Coronary artery (tissue), 2 donors: ENCODE results near the gene SLC26A8.

Experiments used
- DNase-seq: peaks from one replicate; pipeline ENCODE4 v3.0.0-alpha.2; 2017; ENCODE audit warnings: low spot score
- H3K27ac ChIP-seq, 2 donors: fragments of 200-600 bp; sonication (generic); one replicate each; pipeline ENCODE4 v1.5.1; 2016 to 2019
- H3K4me3 ChIP-seq: fragments of 200-600 bp; sonication (generic); 2 replicates; pipeline ENCODE4 v1.5.1; 2016; ENCODE audit warnings: mild to moderate bottlenecking, moderate library complexity
- CTCF ChIP-seq: fragments of 200-600 bp; sonication (generic); IDR thresholded peaks from one replicate; pipeline ENCODE4 v1.5.1; 2019; ENCODE audit warnings: antibody characterized with exemption

The SLC26A8 gene

GRCh38 chr6:36023996-36024795, at the start of gene SLC26A8:
SLC26A8 (minus strand) TSS chr6:36024641; CDS start chr6:36019707, 4,934 bp downstream.
- Histone ChIP-seq H3K27ac (no peak within 1 kb of the TSS), H3K4me3 (no peak within 1 kb of the TSS)
- TF ChIP-seq CTCF = no peak
- no peak for DNase-seq

GRCh38 chr6:36073587-36073986, 49.1 kb upstream of the SLC26A8 start:
- DNase-seq = no peak
- Histone ChIP-seq H3K27ac (no peak overlapping the region), H3K4me3 (no peak overlapping the region)
- no peak for TF ChIP-seq CTCF

- no peak for DNase-seq
- Histone ChIP-seq H3K27ac (no peak overlapping the region), H3K4me3 (no peak overlapping the region)
- TF ChIP-seq CTCF = no peak
Observed at GRCh38 chr6:36072681-36073080, 48.2 kb upstream of the SLC26A8 start.

- H3K4me3 ChIP-seq = no peak overlapping the region
- H3K27ac ChIP-seq = no peak overlapping the region
- no peak for DNase-seq
- no peak for TF ChIP-seq CTCF
Observed at GRCh38 chr6:36071714-36072113, 47.3 kb upstream of the SLC26A8 start.

- no peak for TF ChIP-seq CTCF
- Histone ChIP-seq H3K4me3 (no peak overlapping the region), H3K27ac (no peak overlapping the region)
Observed at GRCh38 chr6:36071281-36071680, 46.8 kb upstream of the SLC26A8 start.

GRCh38 chr6:36070252-36070651, 45.8 kb upstream of the SLC26A8 start:
- DNase-seq = no peak
- Histone ChIP-seq H3K27ac (no peak overlapping the region), H3K4me3 (no peak overlapping the region)
- TF ChIP-seq CTCF = no peak

More at GRCh38 chr6:36071281-36071680, 46.8 kb upstream of the SLC26A8 start:
- no peak for DNase-seq

- no peak for DNase-seq
- no peak for TF ChIP-seq CTCF
- Histone ChIP-seq H3K27ac (no peak overlapping the region), H3K4me3 (no peak overlapping the region)
Observed at GRCh38 chr6:36069573-36069972, 45.1 kb upstream of the SLC26A8 start.
